PC-9 (cell line): ENCODE measurements around the gene GTF3A.

Experiments used
- CTCF ChIP-seq: fragments of 200-600 bp; sonication (generic); conservative IDR thresholded peaks from 2 replicates; pipeline ENCODE4 v1.6.1; 2017; ENCODE audit warnings: mixed run types, antibody characterized with exemption, mild to moderate bottlenecking, moderate library complexity
- EZH2 ChIP-seq: fragments of 200-600 bp; sonication (generic); IDR thresholded peaks from 2 replicates; pipeline ENCODE4 v1.8.0; 2017; ENCODE audit warnings: antibody characterized with exemption, low read depth

DNA sequence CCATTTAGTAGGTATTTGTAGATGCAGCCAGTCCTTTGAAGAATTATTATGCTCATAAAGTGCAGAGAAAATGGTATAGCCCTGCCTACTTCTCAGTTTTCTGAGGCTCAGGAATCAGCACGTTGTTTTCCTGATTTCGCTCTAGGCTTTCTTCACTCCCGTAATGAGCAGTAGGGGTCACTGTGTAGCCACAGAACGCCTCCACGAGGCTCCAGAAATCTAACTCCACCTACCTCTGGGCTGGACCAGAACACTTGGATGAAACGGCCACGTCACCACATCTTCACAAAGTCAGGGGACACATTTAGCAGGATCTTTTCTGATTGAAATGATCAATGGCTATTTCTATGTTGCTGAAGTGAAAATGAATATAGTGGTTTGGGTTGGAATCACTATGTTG is 49.8 kb upstream of the GTF3A start:
- TF ChIP-seq CTCF (peak; percentile 73), EZH2 (no peak)
